ENCODE data around the gene SDK1. TPM values are rescaled to one million over a fixed set of nuclear protein-coding genes. Genes with fewer than 3 reads are reported as not detected.

SDK1 gene
- total RNA-seq, 4 donors from 2014 or later = 1.2 to 1.8 (median 1.5) TPM

DNA sequence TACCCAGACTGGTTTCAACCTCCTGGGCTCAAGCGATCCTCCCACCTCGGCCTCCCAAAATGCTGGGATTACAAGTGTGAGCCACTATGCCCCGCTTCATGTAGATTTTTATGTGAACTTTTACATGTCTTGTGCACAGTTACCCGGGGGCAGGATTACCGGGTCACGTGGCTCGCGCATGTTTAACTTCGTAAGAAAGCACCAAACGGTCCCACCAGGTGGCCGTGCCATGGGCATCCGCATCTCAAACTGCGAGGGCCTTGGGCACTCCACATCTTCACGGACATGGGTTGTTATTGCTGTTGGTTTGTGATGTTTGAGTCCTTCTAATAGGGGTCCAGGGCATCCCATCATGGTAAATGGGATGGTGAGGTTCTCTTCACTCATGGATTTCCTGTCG is 744.4 kb downstream of the SDK1 start:
- Histone ChIP-seq H3K9me3 (no peaks in the 10 kb centered on the region), H3K27me3 (no peaks in the 10 kb centered on the region), H3K4me3 (no peak overlapping the region), H3K36me3 (no peaks in the 10 kb centered on the region), H3K4me1 (no peaks in the 10 kb centered on the region), H3K27ac (no peak overlapping the region)
- no peak for DNase-seq
- ATAC-seq = no peak
- TF ChIP-seq, protein P1, sequence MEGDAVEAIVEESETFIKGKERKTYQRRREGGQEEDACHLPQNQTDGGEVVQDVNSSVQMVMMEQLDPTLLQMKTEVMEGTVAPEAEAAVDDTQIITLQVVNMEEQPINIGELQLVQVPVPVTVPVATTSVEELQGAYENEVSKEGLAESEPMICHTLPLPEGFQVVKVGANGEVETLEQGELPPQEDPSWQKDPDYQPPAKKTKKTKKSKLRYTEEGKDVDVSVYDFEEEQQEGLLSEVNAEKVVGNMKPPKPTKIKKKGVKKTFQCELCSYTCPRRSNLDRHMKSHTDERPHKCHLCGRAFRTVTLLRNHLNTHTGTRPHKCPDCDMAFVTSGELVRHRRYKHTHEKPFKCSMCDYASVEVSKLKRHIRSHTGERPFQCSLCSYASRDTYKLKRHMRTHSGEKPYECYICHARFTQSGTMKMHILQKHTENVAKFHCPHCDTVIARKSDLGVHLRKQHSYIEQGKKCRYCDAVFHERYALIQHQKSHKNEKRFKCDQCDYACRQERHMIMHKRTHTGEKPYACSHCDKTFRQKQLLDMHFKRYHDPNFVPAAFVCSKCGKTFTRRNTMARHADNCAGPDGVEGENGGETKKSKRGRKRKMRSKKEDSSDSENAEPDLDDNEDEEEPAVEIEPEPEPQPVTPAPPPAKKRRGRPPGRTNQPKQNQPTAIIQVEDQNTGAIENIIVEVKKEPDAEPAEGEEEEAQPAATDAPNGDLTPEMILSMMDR (IDR thresholded peaks at IDR 0.05 in 4 of 5, conservative IDR thresholded peaks at IDR 0.05 in 1 of 5) = no peak
- no peak for TF ChIP-seq POLR2A (IDR thresholded peaks at IDR 0.05)
- intact Hi-C loops (cut with DNase I; ENCODE audit: low total_unique reads) (no loop called here), in situ Hi-C loops (cut with MboI; ENCODE audit: low sequenced_read_pairs in 4 of 4) (no loop called here)

DNA sequence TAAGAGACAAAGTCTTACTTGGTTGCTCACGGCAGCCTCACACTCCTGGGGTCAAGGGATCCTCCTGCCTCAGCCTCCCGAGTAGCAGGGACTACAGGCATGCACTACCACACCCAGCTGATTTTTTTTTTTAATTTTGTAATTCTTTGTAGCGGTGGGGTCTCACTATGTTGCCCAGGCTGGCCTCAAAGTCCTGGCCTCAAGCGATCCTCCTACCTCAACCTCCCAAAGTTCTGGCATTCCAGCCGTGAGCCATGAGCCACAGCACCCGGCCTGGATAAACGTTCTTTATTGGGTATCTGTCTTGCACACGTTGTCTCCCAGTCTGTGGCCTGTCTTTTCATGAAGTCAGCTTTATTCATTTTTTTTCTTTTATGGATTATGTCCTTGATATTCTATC is 744.9 kb downstream of the SDK1 start:
- H3K4me3 ChIP-seq = no peak overlapping the region
- no peak for TF ChIP-seq POLR2A (IDR thresholded peaks at IDR 0.05)
- TF ChIP-seq, protein P1 (IDR thresholded peaks at IDR 0.05 in 4 of 5, conservative IDR thresholded peaks at IDR 0.05 in 1 of 5) = no peak
- ATAC-seq (no peak), DNase-seq (no peak)
- no peaks in the 10 kb centered on the region for H3K36me3 ChIP-seq
- H3K27me3 ChIP-seq = no peaks in the 10 kb centered on the region
- intact Hi-C loops (cut with DNase I; ENCODE audit: low total_unique reads) = no loop called here
- no peaks in the 10 kb centered on the region for H3K4me1 ChIP-seq
- H3K27ac ChIP-seq = no peak overlapping the region
- no peaks in the 10 kb centered on the region for H3K9me3 ChIP-seq
- in situ Hi-C loops (cut with MboI; ENCODE audit: low sequenced_read_pairs in 4 of 4) = no loop called here

DNA sequence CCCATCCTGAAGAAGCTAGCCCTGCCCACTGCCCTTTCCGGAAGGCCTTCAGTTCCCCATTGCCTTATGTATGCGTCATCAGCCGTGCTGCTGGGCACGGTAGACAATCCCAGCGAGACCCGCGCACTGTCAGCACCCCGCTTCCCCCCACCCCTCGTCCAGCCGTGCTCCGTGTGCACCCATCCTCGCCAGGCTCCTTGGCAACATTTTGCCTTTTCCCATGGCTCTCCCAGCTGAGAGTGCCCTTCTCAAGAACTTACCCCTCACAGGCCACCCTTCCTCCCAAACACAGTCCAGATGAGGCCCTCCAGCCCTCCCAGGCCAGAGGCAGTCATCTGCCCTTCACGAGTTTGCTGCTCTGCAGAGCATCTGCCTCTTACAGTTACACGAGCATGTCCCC is 747.3 kb downstream of the SDK1 start:
- in situ Hi-C loops (cut with MboI; ENCODE audit: low sequenced_read_pairs in 4 of 4) = no loop called here
- intact Hi-C loops (cut with DNase I; ENCODE audit: low total_unique reads) = no loop called here

DNA sequence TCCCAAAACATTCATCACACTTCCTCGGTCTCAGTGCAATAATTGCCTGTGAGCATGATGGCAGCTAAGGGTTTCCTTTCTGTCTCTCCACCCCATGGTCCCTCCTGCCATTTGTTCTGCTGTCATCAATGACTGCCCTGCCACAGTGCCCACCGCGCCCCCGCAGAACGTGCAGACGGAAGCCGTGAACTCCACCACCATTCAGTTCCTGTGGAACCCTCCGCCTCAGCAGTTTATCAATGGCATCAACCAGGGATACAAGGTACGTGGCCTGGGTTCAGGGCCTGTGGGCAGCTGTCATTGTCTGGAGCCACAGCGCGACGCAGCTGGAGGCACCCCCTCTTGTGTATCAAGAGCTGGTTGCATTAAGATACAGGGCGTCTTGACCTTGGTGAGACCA is 748.1 kb downstream of the SDK1 start:
- no peak overlapping the region for H3K4me3 ChIP-seq
- DNase-seq = no peak
- ATAC-seq = no peak
- H3K36me3 ChIP-seq = no peaks in the 10 kb centered on the region
- intact Hi-C loops (cut with DNase I; ENCODE audit: low total_unique reads) = no loop called here
- in situ Hi-C loops (cut with MboI; ENCODE audit: low sequenced_read_pairs in 4 of 4) = no loop called here
- H3K9me3 ChIP-seq = no peaks in the 10 kb centered on the region
- H3K27me3 ChIP-seq = no peaks in the 10 kb centered on the region
- H3K27ac ChIP-seq = no peak overlapping the region
- no peaks in the 10 kb centered on the region for H3K4me1 ChIP-seq
- no peak for TF ChIP-seq POLR2A (IDR thresholded peaks at IDR 0.05)
- TF ChIP-seq, protein P1 (IDR thresholded peaks at IDR 0.05 in 4 of 5, conservative IDR thresholded peaks at IDR 0.05 in 1 of 5) = no peak

More for the DNA sequence above, 747.3 kb downstream of the SDK1 start:
- no peak for TF ChIP-seq POLR2A (IDR thresholded peaks at IDR 0.05)
- TF ChIP-seq, protein P1 (IDR thresholded peaks at IDR 0.05 in 4 of 5, conservative IDR thresholded peaks at IDR 0.05 in 1 of 5) = no peak
- Histone ChIP-seq H3K4me3 (no peak overlapping the region), H3K4me1 (no peaks in the 10 kb centered on the region), H3K27me3 (no peaks in the 10 kb centered on the region), H3K36me3 (no peaks in the 10 kb centered on the region), H3K27ac (no peak overlapping the region), H3K9me3 (no peaks in the 10 kb centered on the region)
- DNase-seq = no peak
- ATAC-seq = no peak

DNA sequence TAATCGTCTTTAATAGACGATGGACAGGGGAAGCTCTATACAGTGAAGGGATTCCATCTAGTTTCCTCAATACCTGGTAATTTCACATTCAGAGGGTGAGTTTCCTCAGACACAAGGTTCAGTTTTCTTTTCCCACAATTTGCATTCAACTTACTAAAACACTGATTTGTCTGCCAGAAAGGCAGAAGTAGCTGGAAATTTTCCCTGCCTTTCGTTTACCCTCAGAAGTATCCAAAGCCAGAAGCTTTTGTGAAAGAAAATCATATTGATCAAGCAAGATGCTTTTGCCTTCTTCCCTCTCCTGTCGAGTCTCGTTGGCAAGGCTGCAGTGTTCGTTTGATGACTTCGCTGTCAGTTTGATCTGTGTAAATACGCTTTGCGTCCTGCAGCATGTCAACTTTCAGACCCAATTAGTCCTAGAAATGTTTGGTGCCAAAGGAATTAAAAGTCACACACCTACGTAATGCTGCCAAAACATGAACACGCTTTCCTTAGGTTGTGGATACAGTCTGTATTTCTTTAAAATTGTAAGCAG is 749.1 kb downstream of the SDK1 start:
- H3K4me3 ChIP-seq = no peak overlapping the region
- in situ Hi-C loops (cut with MboI; ENCODE audit: low sequenced_read_pairs in 4 of 4) = no loop called here
- no peak overlapping the region for H3K27ac ChIP-seq
- intact Hi-C loops (cut with DNase I; ENCODE audit: low total_unique reads) = no loop called here
- no peaks in the 10 kb centered on the region for H3K36me3 ChIP-seq
- ATAC-seq = no peak
- H3K9me3 ChIP-seq = no peaks in the 10 kb centered on the region
- DNase-seq = no peak
- no peaks in the 10 kb centered on the region for H3K27me3 ChIP-seq
- TF ChIP-seq, protein P1 (IDR thresholded peaks at IDR 0.05 in 4 of 5, conservative IDR thresholded peaks at IDR 0.05 in 1 of 5) = no peak
- TF ChIP-seq POLR2A (IDR thresholded peaks at IDR 0.05) = no peak
- H3K4me1 ChIP-seq = no peaks in the 10 kb centered on the region
